CD4-positive, CD25-positive, alpha-beta regulatory T cell (primary cell): ENCODE results near the gene PYGL. TPM values are rescaled to one million over a fixed set of nuclear protein-coding genes. Genes with fewer than 3 reads are reported as not detected.
"Not testable (repeated sequence)": the region's sequence is repeated elsewhere in the genome, so short reads cannot be mapped to it uniquely, and the experiment has no call there.

Source experiments
- ATAC-seq, 2 donors: fragments of 150-1000 bp; cut with Tn5 transposase; one replicate each; pipeline ENCODE4 v1.10.0; 2021; ENCODE audit warnings: low read depth in 2 of 2, moderate number of reproducible peaks in 2 of 2, moderate library complexity in 1 of 2
- DNase-seq, 3 donors: peaks; one replicate each; pipeline versions ENCODE4 v3.0.0 to v3.0.0-alpha.2; 2012 to 2022; ENCODE audit warnings: mixed read lengths in 1 of 3
- H3K27ac ChIP-seq: one replicate; pipeline ENCODE4 v1.7.0; 2013; ENCODE audit warnings: mild to moderate bottlenecking, low read length; ENCODE audit not compliant: insufficient read depth, poor library complexity, severe bottlenecking
- H3K27me3 ChIP-seq: one replicate; pipeline ENCODE4 v1.7.0; 2013; ENCODE audit warnings: low read length; ENCODE audit not compliant: control insufficient read depth, insufficient read depth
- H3K36me3 ChIP-seq: one replicate; pipeline ENCODE4 v1.7.0; 2013; ENCODE audit warnings: mild to moderate bottlenecking, low read length, moderate library complexity; ENCODE audit not compliant: control insufficient read depth, insufficient read depth
- H3K4me1 ChIP-seq: 2 replicates; pipeline ENCODE4 v1.7.0; 2013; ENCODE audit warnings: mild to moderate bottlenecking, low read length; ENCODE audit not compliant: insufficient read depth, control insufficient read depth, poor library complexity, severe bottlenecking
- H3K4me3 ChIP-seq: one replicate; pipeline ENCODE4 v1.7.0; 2013; ENCODE audit warnings: low read depth, mild to moderate bottlenecking, low read length, moderate library complexity
- H3K9me3 ChIP-seq, 2 experiments: 1 replicate in 1 of 2; 2 replicates in 1 of 2; pipeline ENCODE4 v1.7.0; 2013; ENCODE audit warnings: low read length in 2 of 2, mild to moderate bottlenecking in 1 of 2, moderate library complexity in 1 of 2; ENCODE audit not compliant: control insufficient read depth in 2 of 2
- H3K27ac Mint-ChIP-seq, 3 donors: one replicate each; pipeline ENCODE4 v1.8.0; 2020 to 2022; ENCODE audit warnings: mild to moderate bottlenecking in 3 of 3, mixed read lengths in 3 of 3, moderate library complexity in 2 of 3
- H3K27me3 Mint-ChIP-seq: one replicate; pipeline ENCODE4 v1.8.0; 2022; ENCODE audit warnings: mild to moderate bottlenecking, mixed read lengths
- H3K36me3 Mint-ChIP-seq: one replicate; pipeline ENCODE4 v1.8.0; 2020; ENCODE audit warnings: mixed read lengths
- H3K4me1 Mint-ChIP-seq, 4 donors: one replicate each; pipeline ENCODE4 v1.8.0; 2020 to 2022; ENCODE audit warnings: mixed read lengths in 4 of 4, mild to moderate bottlenecking in 1 of 4
- H3K4me3 Mint-ChIP-seq, 4 donors: one replicate each; pipeline ENCODE4 v1.8.0; 2020 to 2022; ENCODE audit warnings: mild to moderate bottlenecking in 4 of 4, mixed read lengths in 4 of 4, moderate library complexity in 3 of 4
- H3K9me3 Mint-ChIP-seq, 7 donors: one replicate each; pipeline ENCODE4 v1.8.0; 2020 to 2022; ENCODE audit warnings: mixed read lengths in 7 of 7, mild to moderate bottlenecking in 3 of 7, moderate library complexity in 2 of 7
- polyA plus RNA-seq, 4 donors: library from polyadenylated mRNA; unstranded; fragments of 300-500 nt; fragmentation: Illumina TruSeq; gene quantifications; one replicate each; pipeline ENCODE4 v1.2.3, GENCODE V29; 2021
- total RNA-seq: library from RNA; stranded (reverse); gene quantifications from one replicate; pipeline ENCODE4 v1.2.3, GENCODE V29; 2022

Gene PYGL
- total and polyA plus RNA-seq, 5 donors from 2014 or later: 0.15 to 1.3 TPM; not detected in 3

DNA sequence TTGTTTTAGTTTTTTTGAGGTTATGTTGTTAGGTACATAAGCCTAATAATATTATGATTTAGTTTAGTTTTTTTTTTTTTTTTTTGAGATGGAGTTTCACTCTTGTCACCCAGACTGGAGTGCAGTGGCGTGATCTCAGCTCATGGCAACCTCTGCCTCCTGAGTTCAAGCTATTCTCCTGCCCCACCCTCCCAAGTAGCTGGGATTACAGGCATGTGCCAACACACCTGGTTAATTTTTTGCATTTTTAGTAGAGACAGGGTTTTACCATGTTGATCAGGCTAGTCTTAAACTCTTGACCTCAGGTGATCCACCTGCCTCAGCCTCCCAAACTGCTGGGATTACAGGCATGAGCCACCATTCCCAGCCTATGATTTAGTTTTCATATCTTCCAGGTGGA, 47.3 kb downstream of the PYGL start:
- not testable (repeated sequence) for H3K4me1 ChIP-seq, H3K27ac Mint-ChIP-seq, DNase-seq, H3K36me3 Mint-ChIP-seq, H3K9me3 ChIP-seq, H3K9me3 Mint-ChIP-seq, H3K27me3 ChIP-seq, H3K4me3 ChIP-seq, H3K4me3 Mint-ChIP-seq, H3K4me1 Mint-ChIP-seq, ATAC-seq, H3K36me3 ChIP-seq, H3K27ac ChIP-seq
- H3K27me3 Mint-ChIP-seq: peaks cover 13% of the 10 kb centered on the region

DNA sequence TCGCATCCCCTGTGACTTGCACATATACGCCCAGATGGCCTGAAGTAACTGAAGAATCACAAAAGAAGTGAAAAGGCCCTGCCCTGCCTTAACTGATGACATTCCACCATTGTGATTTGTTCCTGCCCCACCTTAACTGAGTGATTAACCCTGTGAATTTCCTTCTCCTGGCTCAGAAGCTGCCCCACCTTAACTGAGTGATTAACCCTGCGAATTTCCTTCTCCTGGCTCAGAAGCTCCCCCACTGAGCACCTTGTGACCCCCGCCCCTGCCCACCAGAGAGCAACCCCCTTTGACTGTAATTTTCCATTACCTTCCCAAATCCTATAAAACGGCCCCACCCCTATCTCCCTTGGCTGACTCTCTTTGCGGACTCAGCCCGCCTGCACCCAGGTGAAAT, 47.9 kb downstream of the PYGL start:
- not testable (repeated sequence) for H3K27ac Mint-ChIP-seq, ATAC-seq, H3K4me1 ChIP-seq, H3K27me3 ChIP-seq, H3K36me3 Mint-ChIP-seq, H3K4me3 ChIP-seq, H3K9me3 Mint-ChIP-seq, H3K36me3 ChIP-seq, DNase-seq, H3K4me3 Mint-ChIP-seq, H3K4me1 Mint-ChIP-seq, H3K9me3 ChIP-seq, H3K27ac ChIP-seq
- H3K27me3 Mint-ChIP-seq: peaks cover 17% of the 10 kb centered on the region

DNA sequence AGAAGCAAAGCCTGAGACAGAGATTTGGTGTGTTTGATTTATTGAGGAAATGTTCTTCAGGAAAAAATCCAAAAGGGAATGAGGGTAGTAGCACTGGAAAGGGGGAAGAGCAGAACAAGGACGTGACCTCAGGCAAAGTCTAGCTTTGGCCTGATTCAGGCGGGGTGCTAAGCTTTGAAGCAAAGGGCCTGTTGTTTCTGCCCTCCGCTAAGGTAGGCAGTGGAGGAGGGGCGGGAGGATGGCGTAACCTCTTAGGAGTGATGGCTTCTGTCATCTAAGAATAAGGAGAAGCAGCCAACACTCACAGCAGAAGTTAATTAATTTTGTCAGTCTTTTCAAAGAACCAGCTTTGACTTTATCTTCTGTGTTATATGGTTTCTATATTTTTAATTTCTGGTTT, 52.0 kb downstream of the PYGL start:
- peaks cover 15% of the 10 kb centered on the region for H3K27me3 Mint-ChIP-seq
- H3K9me3 Mint-ChIP-seq: no peaks in the 10 kb centered on the region
- Histone ChIP-seq H3K27ac (no peak overlapping the region), H3K4me1 (no peaks in the 10 kb centered on the region), H3K9me3 (no peaks in the 10 kb centered on the region), H3K4me3 (no peak overlapping the region), H3K27me3 (no peaks in the 10 kb centered on the region), H3K36me3 (no peaks in the 10 kb centered on the region)
- H3K36me3 Mint-ChIP-seq: no peaks in the 10 kb centered on the region
- H3K4me1 Mint-ChIP-seq: no peaks in the 10 kb centered on the region
- no peak overlapping the region for H3K4me3 Mint-ChIP-seq
- H3K27ac Mint-ChIP-seq: no peak overlapping the region
- ATAC-seq: no peak
- no peak for DNase-seq

DNA sequence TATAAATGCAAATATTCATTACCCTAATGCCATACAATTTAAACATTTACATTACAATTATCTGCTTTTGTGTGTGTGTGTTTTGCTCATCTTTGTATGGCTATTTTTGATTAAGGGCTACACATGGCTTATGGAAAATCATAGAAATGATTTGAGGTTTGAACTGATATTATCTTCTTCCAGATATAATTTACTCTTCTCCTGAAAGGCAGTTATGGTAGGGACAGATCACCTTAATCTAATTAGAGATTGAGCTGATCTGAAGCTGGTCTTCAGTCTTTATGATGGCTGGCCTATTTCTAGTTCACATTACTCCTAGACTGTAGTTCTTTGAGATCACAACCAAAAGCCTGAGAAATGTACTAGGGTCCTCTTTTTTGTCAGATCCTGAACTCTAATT, 56.8 kb downstream of the PYGL start:
- H3K9me3 Mint-ChIP-seq: no peaks in the 10 kb centered on the region
- H3K36me3 Mint-ChIP-seq: no peaks in the 10 kb centered on the region
- ATAC-seq (no peak), DNase-seq (no peak)
- H3K36me3 ChIP-seq: no peaks in the 10 kb centered on the region
- no peak overlapping the region for H3K27ac Mint-ChIP-seq
- H3K9me3 ChIP-seq: no peaks in the 10 kb centered on the region
- H3K27ac ChIP-seq: no peak overlapping the region
- H3K4me3 ChIP-seq: no peak overlapping the region
- H3K27me3 Mint-ChIP-seq: peaks cover 39% of the 10 kb centered on the region
- H3K4me1 ChIP-seq: no peaks in the 10 kb centered on the region
- no peak overlapping the region for H3K4me3 Mint-ChIP-seq
- peaks cover 6% of the 10 kb centered on the region for H3K27me3 ChIP-seq
- H3K4me1 Mint-ChIP-seq: no peaks in the 10 kb centered on the region

- Mint-ChIP-seq H3K36me3 (no peaks in the 10 kb centered on the region), H3K9me3 (no peaks in the 10 kb centered on the region), H3K27ac (no peak overlapping the region), H3K4me3 (no peak overlapping the region), H3K4me1 (no peaks in the 10 kb centered on the region), H3K27me3 (peaks cover 59% of the 10 kb centered on the region)
- ATAC-seq (no peak), DNase-seq (no peak)
- H3K27me3 ChIP-seq: peaks cover 9% of the 10 kb centered on the region
- H3K4me1 ChIP-seq: no peaks in the 10 kb centered on the region
- no peak overlapping the region for H3K4me3 ChIP-seq
- H3K9me3 ChIP-seq: no peaks in the 10 kb centered on the region
- H3K27ac ChIP-seq: no peak overlapping the region
- no peaks in the 10 kb centered on the region for H3K36me3 ChIP-seq
Measured at GRCh38 chr14:50883827-50884197, 60.5 kb downstream of the PYGL start.

DNA sequence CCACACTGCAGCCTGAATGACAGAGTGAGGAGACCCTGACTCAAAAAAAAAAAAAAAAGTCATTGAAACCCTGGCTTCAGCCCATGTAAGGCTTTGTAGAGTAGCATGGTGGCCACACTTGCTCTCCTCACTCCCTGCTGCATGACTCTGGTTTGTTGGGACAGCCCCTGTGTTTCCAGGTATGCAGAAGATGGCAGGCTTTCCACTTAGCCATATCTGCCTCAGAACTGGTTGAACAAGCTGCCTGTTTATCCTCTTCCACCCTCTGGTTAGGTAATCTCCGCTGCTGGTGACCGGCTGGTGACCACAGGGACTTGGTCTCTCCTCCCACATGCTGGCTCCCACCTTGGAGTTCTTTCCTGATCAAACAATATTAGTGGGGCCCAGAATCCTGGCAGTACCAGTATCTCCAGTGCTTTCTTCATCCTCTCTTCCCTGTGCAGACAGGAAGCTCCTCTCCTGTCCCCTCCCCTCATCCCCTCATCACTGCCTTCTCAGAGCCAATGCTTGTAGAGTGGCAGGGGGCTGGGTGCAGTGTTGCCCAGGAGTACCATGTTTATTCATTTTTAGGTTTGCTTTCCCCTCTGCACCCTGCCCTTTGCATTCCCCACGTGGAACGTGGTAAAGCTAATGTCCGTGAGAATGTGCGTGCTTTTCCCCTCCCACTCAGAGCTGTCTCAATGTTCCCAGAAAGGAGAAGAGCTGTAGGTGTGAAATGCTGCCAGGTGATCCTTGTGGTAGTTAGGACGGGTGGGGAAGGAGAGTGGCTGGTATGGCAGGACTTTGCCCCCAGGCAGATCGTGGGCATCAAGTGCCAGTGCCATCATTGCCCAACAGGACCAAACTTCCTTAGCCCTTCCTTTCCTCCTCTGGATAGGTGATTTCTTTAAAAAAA, 61.1 kb downstream of the PYGL start:
- H3K9me3 Mint-ChIP-seq: no peaks in the 10 kb centered on the region
- no peaks in the 10 kb centered on the region for H3K36me3 Mint-ChIP-seq
- no peak overlapping the region for H3K4me3 ChIP-seq
- no peaks in the 10 kb centered on the region for H3K4me1 Mint-ChIP-seq
- ATAC-seq: no peak
- no peak for DNase-seq
- H3K4me3 Mint-ChIP-seq: no peak overlapping the region
- peaks cover 60% of the 10 kb centered on the region for H3K27me3 Mint-ChIP-seq
- peaks cover 10% of the 10 kb centered on the region for H3K27me3 ChIP-seq
- H3K9me3 ChIP-seq: no peaks in the 10 kb centered on the region
- no peak overlapping the region for H3K27ac Mint-ChIP-seq
- H3K36me3 ChIP-seq: no peaks in the 10 kb centered on the region
- H3K27ac ChIP-seq: no peak overlapping the region
- H3K4me1 ChIP-seq: no peaks in the 10 kb centered on the region

DNA sequence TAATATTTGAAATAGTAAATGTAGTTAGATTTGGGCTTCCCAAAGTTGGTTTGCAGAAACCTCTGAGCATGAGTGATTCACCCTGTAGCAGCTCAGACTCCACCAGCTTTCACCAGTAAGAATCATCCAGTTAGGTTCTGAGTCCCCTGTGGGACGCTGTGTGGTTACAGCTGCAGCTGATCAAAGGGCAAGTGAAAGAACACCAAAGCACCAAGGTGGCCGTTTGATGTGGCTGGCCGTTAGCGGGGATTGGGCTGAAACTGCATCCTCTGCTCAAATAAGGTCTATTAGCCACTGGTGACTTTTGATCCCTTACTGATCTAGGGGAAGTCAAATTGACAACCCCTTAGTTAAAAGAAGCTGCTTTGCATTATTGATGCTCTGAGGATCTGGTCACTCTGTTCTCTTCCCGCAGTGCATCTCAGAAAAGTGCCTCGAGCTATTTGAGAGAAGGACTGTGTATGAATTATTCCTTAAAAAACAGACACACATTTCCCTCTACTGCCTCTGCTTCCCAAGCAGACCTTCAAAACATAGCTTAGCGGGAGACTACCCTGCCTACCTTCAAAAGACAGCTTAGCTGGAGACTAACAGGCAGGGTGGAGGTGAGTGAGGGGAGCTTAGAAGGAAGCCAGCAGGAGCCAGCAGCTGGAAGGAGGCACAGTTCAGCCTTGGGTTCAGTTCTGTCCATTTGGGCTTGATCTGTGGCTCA, 68.8 kb downstream of the PYGL start:
- Histone ChIP-seq H3K36me3 (no peaks in the 10 kb centered on the region), H3K27ac (no peak overlapping the region), H3K4me3 (peak overlapping the region; percentile 49), H3K9me3 (no peaks in the 10 kb centered on the region), H3K4me1 (peaks cover 16% of the 10 kb centered on the region), H3K27me3 (peaks cover 35% of the 10 kb centered on the region)
- Mint-ChIP-seq H3K36me3 (peaks cover 4% of the 10 kb centered on the region), H3K4me1 (peaks cover 0 to 37% (median 19%) of the 10 kb centered on the region in 4 donors), H3K9me3 (peaks cover 0 to 1% (median 0%) of the 10 kb centered on the region in 7 donors), H3K27ac (peak overlapping the region in 1 of 3 donors; percentile 21), H3K27me3 (peaks cover 79% of the 10 kb centered on the region), H3K4me3 (peak overlapping the region in 1 of 4 donors; percentile 20)
- peak; percentile 17 to 82 (median 43) for DNase-seq
- ATAC-seq: peak; percentile 83 to 89
